Endothelial cell of umbilical vein (primary cell): Measurements from ENCODE around the gene PRSS36.
A peak's percentile ranks its signal among the peaks of the same experiment; 100 is the strongest.

Source experiments
- CTCF ChIP-seq, 2 donors: IDR thresholded peaks; 1 replicate in 1 of 2; 2 replicates in 1 of 2; pipeline ENCODE4 v1.5.1; 2011; ENCODE audit warnings: low read length in 2 of 2, mild to moderate bottlenecking in 2 of 2, moderate library complexity in 2 of 2, control low read depth in 1 of 2, inconsistent platforms in 1 of 2, low read depth in 1 of 2; ENCODE audit not compliant: insufficient read depth in 1 of 2; ENCODE audit errors: extremely low read depth in 1 of 2
- EZH2 ChIP-seq: IDR thresholded peaks from 2 replicates; pipeline ENCODE4 v1.6.1; 2012; ENCODE audit warnings: borderline replicate concordance, low read depth, mild to moderate bottlenecking, moderate library complexity, low read length, inconsistent platforms; ENCODE audit not compliant: severe bottlenecking
- GATA2 ChIP-seq: IDR thresholded peaks from 2 replicates; pipeline ENCODE4 v1.7.0; 2011; ENCODE audit warnings: low read depth, mild to moderate bottlenecking, moderate library complexity, mixed read lengths, low read length; ENCODE audit not compliant: insufficient read length, insufficient read depth
- POLR2A ChIP-seq: IDR thresholded peaks from 2 replicates; pipeline ENCODE4 v1.6.1; 2012; ENCODE audit warnings: low read depth, mild to moderate bottlenecking, control low read depth, low read length
- POLR2AphosphoS5 ChIP-seq: IDR thresholded peaks from 2 replicates; pipeline ENCODE4 v1.6.1; 2012; ENCODE audit warnings: low read depth, mild to moderate bottlenecking, control low read depth, low read length, moderate library complexity; ENCODE audit not compliant: insufficient read depth

- TF ChIP-seq CTCF (IDR thresholded peaks at IDR 0.05; ENCODE audit: extremely low read depth in 1 of 2, insufficient read depth in 1 of 2, low read depth in 1 of 2, low read length in 2 of 2) (no peak), POLR2A (peak; percentile 23), EZH2 (no peak), POLR2AphosphoS5 (no peak), GATA2 (no peak)
Measured at GRCh38 chr16:31198207-31198882, 48.5 kb upstream of the PRSS36 start.
